ENCODE data around the gene FBXO8.

- TF ChIP-seq, protein P1, sequence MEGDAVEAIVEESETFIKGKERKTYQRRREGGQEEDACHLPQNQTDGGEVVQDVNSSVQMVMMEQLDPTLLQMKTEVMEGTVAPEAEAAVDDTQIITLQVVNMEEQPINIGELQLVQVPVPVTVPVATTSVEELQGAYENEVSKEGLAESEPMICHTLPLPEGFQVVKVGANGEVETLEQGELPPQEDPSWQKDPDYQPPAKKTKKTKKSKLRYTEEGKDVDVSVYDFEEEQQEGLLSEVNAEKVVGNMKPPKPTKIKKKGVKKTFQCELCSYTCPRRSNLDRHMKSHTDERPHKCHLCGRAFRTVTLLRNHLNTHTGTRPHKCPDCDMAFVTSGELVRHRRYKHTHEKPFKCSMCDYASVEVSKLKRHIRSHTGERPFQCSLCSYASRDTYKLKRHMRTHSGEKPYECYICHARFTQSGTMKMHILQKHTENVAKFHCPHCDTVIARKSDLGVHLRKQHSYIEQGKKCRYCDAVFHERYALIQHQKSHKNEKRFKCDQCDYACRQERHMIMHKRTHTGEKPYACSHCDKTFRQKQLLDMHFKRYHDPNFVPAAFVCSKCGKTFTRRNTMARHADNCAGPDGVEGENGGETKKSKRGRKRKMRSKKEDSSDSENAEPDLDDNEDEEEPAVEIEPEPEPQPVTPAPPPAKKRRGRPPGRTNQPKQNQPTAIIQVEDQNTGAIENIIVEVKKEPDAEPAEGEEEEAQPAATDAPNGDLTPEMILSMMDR (IDR thresholded peaks at IDR 0.05; ENCODE audit: low read depth, low read length, poor library complexity, severe bottlenecking) = no peak
- no peak for TF ChIP-seq EZH2phosphoT487 (IDR thresholded peaks at IDR 0.05; ENCODE audit: borderline replicate concordance, low read length)
Measured at GRCh38 chr4:174210952-174211490, 72.4 kb downstream of the FBXO8 start.
